ENCODE results near the gene DLGAP4. TPM values are rescaled to one million over a fixed set of nuclear protein-coding genes. Genes with fewer than 3 reads are reported as not detected.

DLGAP4 gene
- total and polyA plus RNA-seq, 10 of the 15 experiments (the other 5 are each of a cell fraction or from before 2014, with no cell fraction given), result 0.42 to 43.3 (median 19.0) TPM

GRCh38 chr20:36435592-36436541 is 129.7 kb downstream of the DLGAP4 start:
- TF ChIP-seq CBX3 (IDR thresholded peaks at IDR 0.05; ENCODE audit: borderline replicate concordance, low read depth) (no peak), POLR2A (IDR thresholded peaks at IDR 0.05; ENCODE audit: low read depth, low read length) (no peak), ZSCAN29 (IDR thresholded peaks at IDR 0.05) (no peak), SRF (IDR thresholded peaks at IDR 0.05; ENCODE audit: low read depth in 2 of 2, low read length in 2 of 2) (no peak), ZNF687 (IDR thresholded peaks at IDR 0.05) (no peak), CREB1 (IDR thresholded peaks at IDR 0.05; ENCODE audit: low read depth) (no peak), SMAD5 (IDR thresholded peaks at IDR 0.05; ENCODE audit: low read depth) (no peak), RFX5 (IDR thresholded peaks at IDR 0.05; ENCODE audit: low read depth, low read length) (no peak), NRF1 (conservative IDR thresholded peaks at IDR 0.05; ENCODE audit: low read depth, low read length) (no peak)
- no peaks in the 10 kb centered on the region for H3K79me2 ChIP-seq (ENCODE audit: control insufficient read depth, insufficient read depth, low read length)
- no peak overlapping the region for H3K4me3 ChIP-seq
- H3K4me2 ChIP-seq (ENCODE audit: control insufficient read depth, insufficient read depth), result peak overlapping the region; percentile 50; the same call in 1 of the 2 replicates
- no TSS peak for BruUV-seq (replicated peaks)
- H3K9ac ChIP-seq (ENCODE audit: control insufficient read depth, insufficient read depth, low read length), result no peak overlapping the region
- ChIA-PET SMC1A (ENCODE audit: uncharacterized antibody, unreplicated experiment) (no interaction called here), POLR2A (no interaction called here), RAD21 (ENCODE audit: unreplicated experiment) (interaction anchor here (0.6 to 0.7 kb wide), 2 partner anchors 12 to 254 kb away, joined by 3 to 4 read pairs; no protein-coding TSS in a partner anchor), CTCF (interaction anchor here (3.0 kb wide), 1 partner anchor 234 kb away, joined by 14 read pairs; no protein-coding TSS in a partner anchor)
- FAIRE-seq (no peak), ATAC-seq (peak; percentile 48; the same call in 2 of the 3 replicates), DNase-seq (ENCODE audit: low read depth, low spot score) (no peak)
- H3K4me1 ChIP-seq (ENCODE audit: control insufficient read depth, insufficient read depth, low read length), result no peaks in the 10 kb centered on the region
- H3K36me3 ChIP-seq (ENCODE audit: control insufficient read depth in 2 of 2, insufficient read depth in 2 of 2, low read length in 1 of 2), result no peaks in the 10 kb centered on the region
- intact Hi-C loops (cut with micrococcal nuclease; ENCODE audit: unreplicated experiment) (loop anchor here (5.0 kb wide), 2 partner anchors 164 to 279 kb away; no protein-coding TSS in a partner anchor), in situ Hi-C loops (cut with MboI) (loop anchor here (25.0 kb wide), 1 partner anchor 449 kb away; no protein-coding TSS in a partner anchor)
- H4K20me1 ChIP-seq (ENCODE audit: control insufficient read depth, insufficient read depth), result no peaks in the 10 kb centered on the region
- H3K9me3 ChIP-seq (replicated peaks; ENCODE audit: control insufficient read depth, insufficient read depth, low read length), result no peaks in the 10 kb centered on the region
- 52% methylated on average over 54 of the region's 56 CpGs for WGBS (ENCODE audit: insufficient coverage, insufficient replicate concordance, low lambda C conversion rate, missing lambda C conversion rate)
- H3K27ac ChIP-seq (ENCODE audit: control insufficient read depth, insufficient read depth), result no peak overlapping the region
- H2AFZ ChIP-seq (ENCODE audit: control insufficient read depth, low read depth, low read length), result no peak overlapping the region
- H3K27me3 ChIP-seq (replicated peaks in 1 of 2; ENCODE audit: control insufficient read depth in 2 of 2, insufficient read depth in 2 of 2, low read length in 1 of 2), result no peaks in the 10 kb centered on the region

Measured in GM12878 (cell line).